ENCODE data around the gene CHRNE.

CHRNE gene

GRCh38 chr17:4896332-4897197, 6.3 kb downstream of the CHRNE start:
- H3K4me3 ChIP-seq (ENCODE audit: low read length), result no peak overlapping the region
- peaks cover 27% of the 10 kb centered on the region for H3K36me3 ChIP-seq (ENCODE audit: control insufficient read depth, insufficient read depth, low read length)
- H3K4me1 ChIP-seq (ENCODE audit: control insufficient read depth, insufficient read depth, low read length), result 0 out of 2 replicates have a peak, but pooled peaks cover 3% of the 10 kb centered on the region
- WGBS (ENCODE audit: insufficient coverage, insufficient read length), result no CpG with 5 or more reads among the region's 27 CpGs
- no peak overlapping the region for H3K27ac ChIP-seq (ENCODE audit: low read length)
- no peak for DNase-seq (ENCODE audit: low read depth, low spot score)
- H3K27me3 ChIP-seq (ENCODE audit: control insufficient read depth, insufficient read depth, low read length), result no peaks in the 10 kb centered on the region
- no peaks in the 10 kb centered on the region for H3K9me3 ChIP-seq (ENCODE audit: control insufficient read depth, insufficient read depth, low read length)

GRCh38 chr17:4895657-4896331, 7.1 kb downstream of the CHRNE start:
- WGBS (ENCODE audit: insufficient coverage, insufficient read length), result no CpG with 5 or more reads among the region's 27 CpGs
- H3K36me3 ChIP-seq (ENCODE audit: control insufficient read depth, insufficient read depth, low read length), result peaks cover 33% of the 10 kb centered on the region
- no peaks in the 10 kb centered on the region for H3K9me3 ChIP-seq (ENCODE audit: control insufficient read depth, insufficient read depth, low read length)
- no peak for DNase-seq (ENCODE audit: low read depth, low spot score)
- no peak overlapping the region for H3K4me3 ChIP-seq (ENCODE audit: low read length)
- 0 out of 2 replicates have a peak, but pooled peaks cover 3% of the 10 kb centered on the region for H3K4me1 ChIP-seq (ENCODE audit: control insufficient read depth, insufficient read depth, low read length)
- H3K27me3 ChIP-seq (ENCODE audit: control insufficient read depth, insufficient read depth, low read length), result no peaks in the 10 kb centered on the region
- no peak overlapping the region for H3K27ac ChIP-seq (ENCODE audit: low read length)

DNA sequence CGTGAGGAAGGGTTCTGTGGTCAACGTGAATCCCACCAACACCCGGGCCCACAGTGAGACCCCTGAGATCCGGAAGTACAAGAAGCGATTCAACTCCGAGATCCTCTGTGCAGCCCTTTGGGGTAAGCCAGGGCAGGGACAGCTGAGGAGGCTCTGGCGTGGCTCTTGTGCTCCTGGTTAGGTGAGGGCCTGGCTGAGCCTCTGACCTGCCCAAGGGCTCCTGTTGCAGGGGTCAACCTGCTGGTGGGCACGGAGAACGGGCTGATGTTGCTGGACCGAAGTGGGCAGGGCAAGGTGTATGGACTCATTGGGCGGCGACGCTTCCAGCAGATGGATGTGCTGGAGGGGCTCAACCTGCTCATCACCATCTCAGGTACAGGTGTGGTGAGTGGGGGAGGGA, 7.8 kb downstream of the CHRNE start:
- Histone ChIP-seq H3K27me3 (ENCODE audit: control insufficient read depth, insufficient read depth, low read length) (no peaks in the 10 kb centered on the region), H3K9me3 (ENCODE audit: control insufficient read depth, insufficient read depth, low read length) (no peaks in the 10 kb centered on the region), H3K4me1 (ENCODE audit: control insufficient read depth, insufficient read depth, low read length) (0 out of 2 replicates have a peak, but pooled peaks cover under 1% of the 10 kb centered on the region), H3K36me3 (ENCODE audit: control insufficient read depth, insufficient read depth, low read length) (peaks cover 40% of the 10 kb centered on the region), H3K27ac (ENCODE audit: low read length) (no peak overlapping the region), H3K4me3 (ENCODE audit: low read length) (no peak overlapping the region)
- no peak for DNase-seq (ENCODE audit: low read depth, low spot score)
- WGBS (ENCODE audit: insufficient coverage, insufficient read length), result no CpG with 5 or more reads among the region's 13 CpGs

DNA sequence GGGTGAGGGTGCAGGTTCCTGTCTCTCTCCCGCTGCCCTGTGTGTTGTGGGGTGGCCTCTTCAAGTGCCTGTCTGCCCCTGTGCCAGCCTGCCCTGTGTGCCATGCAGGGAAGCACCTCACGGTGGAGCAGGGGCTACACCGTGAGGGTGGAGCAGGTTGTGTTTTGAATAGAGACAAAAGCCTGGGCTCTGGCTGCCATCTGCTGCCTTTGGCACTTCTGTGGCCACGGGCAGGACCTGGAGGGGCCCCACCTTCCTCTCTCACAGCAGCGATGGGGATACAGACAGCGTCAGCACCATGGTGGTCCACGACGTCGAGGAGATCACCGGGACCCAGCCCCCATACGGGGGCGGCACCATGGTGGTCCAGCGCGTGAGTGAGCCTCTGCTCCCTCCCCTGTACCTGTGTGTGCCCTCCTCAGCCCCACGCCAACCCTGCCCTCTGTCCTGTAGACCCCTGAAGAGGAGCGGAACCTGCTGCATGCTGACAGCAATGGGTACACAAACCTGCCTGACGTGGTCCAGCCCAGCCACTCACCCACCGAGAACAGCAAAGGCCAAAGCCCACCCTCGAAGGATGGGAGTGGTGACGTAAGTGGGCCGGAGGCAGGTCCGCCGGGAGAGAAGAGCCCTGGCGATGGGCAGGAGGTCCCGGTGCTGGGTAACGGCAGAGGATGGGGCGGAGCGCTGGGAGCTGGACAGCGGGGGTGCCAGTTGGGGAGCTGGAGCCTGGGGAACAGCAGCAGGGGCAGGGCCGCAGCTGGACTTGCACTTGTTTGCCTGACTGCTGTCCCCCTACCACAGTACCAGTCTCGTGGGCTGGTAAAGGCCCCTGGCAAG, 9.0 kb downstream of the CHRNE start:
- no CpG with 5 or more reads among the region's 31 CpGs for WGBS (ENCODE audit: insufficient coverage, insufficient read length)
- no peaks in the 10 kb centered on the region for H3K4me1 ChIP-seq (ENCODE audit: control insufficient read depth, insufficient read depth, low read length)
- no peak overlapping the region for H3K4me3 ChIP-seq (ENCODE audit: low read length)
- H3K9me3 ChIP-seq (ENCODE audit: control insufficient read depth, insufficient read depth, low read length), result no peaks in the 10 kb centered on the region
- H3K36me3 ChIP-seq (ENCODE audit: control insufficient read depth, insufficient read depth, low read length), result peaks cover 40% of the 10 kb centered on the region
- no peaks in the 10 kb centered on the region for H3K27me3 ChIP-seq (ENCODE audit: control insufficient read depth, insufficient read depth, low read length)
- DNase-seq (ENCODE audit: low read depth, low spot score), result no peak
- H3K27ac ChIP-seq (ENCODE audit: low read length), result no peak overlapping the region

DNA sequence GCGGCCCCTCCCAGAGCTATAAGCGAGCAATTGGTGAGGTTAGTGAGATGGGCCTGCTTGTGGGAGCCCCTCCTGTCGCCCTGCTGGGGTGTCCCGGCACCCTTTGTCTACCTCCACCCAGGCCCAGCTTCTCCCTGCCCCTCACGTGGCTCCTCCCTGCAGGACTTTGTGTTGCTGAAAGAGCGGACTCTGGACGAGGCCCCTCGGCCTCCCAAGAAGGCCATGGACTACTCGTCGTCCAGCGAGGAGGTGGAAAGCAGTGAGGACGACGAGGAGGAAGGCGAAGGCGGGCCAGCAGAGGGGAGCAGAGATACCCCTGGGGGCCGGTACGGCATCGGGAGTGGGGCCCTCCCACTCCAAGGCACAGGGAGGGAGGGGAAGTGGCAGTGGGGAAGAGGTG, 9.6 kb downstream of the CHRNE start:
- Histone ChIP-seq H3K36me3 (ENCODE audit: control insufficient read depth, insufficient read depth, low read length) (peaks cover 40% of the 10 kb centered on the region), H3K4me1 (ENCODE audit: control insufficient read depth, insufficient read depth, low read length) (no peaks in the 10 kb centered on the region), H3K27me3 (ENCODE audit: control insufficient read depth, insufficient read depth, low read length) (no peaks in the 10 kb centered on the region), H3K27ac (ENCODE audit: low read length) (no peak overlapping the region), H3K9me3 (ENCODE audit: control insufficient read depth, insufficient read depth, low read length) (no peaks in the 10 kb centered on the region), H3K4me3 (ENCODE audit: low read length) (no peak overlapping the region)
- no CpG with 5 or more reads among the region's 18 CpGs for WGBS (ENCODE audit: insufficient coverage, insufficient read length)
- no peak for DNase-seq (ENCODE audit: low read depth, low spot score)

DNA sequence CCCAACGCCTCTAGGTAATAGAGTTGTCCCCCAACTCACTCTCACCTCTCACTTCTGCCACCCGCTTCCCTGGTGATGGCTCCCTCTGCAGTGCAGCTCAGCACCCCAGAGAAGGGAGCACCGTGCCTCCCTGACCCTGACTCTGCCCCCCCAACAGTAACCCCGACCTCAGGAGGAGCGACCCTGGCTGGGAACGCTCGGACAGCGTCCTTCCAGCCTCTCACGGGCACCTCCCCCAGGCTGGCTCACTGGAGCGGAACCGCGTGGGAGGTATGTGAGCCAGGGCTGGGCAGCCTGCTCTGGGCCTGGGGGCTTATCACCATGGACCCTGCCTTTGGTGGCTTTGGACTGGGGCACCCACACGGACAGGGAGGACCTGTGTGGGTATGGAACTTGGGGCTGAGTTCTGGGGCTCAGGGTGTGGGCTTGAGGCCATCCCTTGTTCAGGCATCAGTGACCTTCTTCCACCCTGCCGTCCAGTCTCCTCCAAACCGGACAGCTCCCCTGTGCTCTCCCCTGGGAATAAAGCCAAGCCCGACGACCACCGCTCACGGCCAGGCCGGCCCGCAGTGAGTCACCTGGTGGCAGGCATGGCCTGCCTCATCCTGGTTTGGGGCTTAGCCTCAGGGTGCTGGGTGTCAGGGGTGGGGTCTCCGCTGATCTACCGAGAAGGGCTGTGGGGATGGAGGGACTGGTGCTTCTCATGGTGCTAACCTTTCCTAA, 10.2 kb downstream of the CHRNE start:
- no peaks in the 10 kb centered on the region for H3K9me3 ChIP-seq (ENCODE audit: control insufficient read depth, insufficient read depth, low read length)
- no peak for DNase-seq (ENCODE audit: low read depth, low spot score)
- no peak overlapping the region for H3K4me3 ChIP-seq (ENCODE audit: low read length)
- peaks cover 40% of the 10 kb centered on the region for H3K36me3 ChIP-seq (ENCODE audit: control insufficient read depth, insufficient read depth, low read length)
- no peak overlapping the region for H3K27ac ChIP-seq (ENCODE audit: low read length)
- WGBS (ENCODE audit: insufficient coverage, insufficient read length), result no CpG with 5 or more reads among the region's 23 CpGs
- H3K27me3 ChIP-seq (ENCODE audit: control insufficient read depth, insufficient read depth, low read length), result no peaks in the 10 kb centered on the region
- no peaks in the 10 kb centered on the region for H3K4me1 ChIP-seq (ENCODE audit: control insufficient read depth, insufficient read depth, low read length)

DNA sequence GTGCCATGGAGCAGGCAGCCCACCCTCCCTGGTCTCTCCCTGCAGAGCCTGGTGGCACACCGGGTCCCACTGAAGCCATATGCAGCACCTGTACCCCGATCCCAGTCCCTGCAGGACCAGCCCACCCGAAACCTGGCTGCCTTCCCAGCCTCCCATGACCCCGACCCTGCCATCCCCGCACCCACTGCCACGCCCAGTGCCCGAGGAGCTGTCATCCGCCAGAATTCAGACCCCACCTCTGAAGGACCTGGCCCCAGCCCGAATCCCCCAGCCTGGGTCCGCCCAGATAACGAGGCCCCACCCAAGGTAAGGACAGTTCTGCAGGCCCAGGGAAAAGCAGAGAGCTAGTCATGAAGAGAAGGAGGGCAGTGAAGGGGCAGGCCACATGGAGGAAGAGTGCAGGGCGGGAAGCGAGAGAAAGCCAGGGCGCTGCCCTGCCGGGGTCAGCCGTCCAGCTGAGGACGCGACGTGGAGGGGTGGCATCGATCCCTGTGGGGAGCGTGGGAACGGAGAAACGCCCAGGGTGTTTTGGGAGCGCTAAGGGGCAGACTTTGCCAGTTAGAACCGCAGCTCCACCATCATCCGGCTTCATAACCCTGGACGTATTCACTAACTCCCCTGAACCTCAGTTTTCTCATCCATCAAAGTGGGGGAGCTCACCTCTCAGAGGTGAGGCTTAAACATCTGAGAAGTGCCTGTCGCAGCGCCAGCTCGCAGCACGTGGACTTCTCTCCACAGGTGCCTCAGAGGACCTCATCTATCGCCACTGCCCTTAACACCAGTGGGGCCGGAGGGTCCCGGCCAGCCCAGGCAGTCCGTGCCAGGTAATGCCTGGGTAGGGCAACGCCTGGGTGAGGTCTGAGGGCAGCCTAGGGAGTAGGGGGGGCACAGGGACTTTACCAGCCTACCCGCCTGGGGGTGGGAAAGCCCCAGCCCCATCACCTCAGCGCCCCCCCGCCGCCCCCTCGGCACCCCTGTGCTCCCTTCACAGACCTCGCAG, 11.2 kb downstream of the CHRNE start:
- H3K9me3 ChIP-seq (ENCODE audit: control insufficient read depth, insufficient read depth, low read length), result no peaks in the 10 kb centered on the region
- DNase-seq (ENCODE audit: low read depth, low spot score), result no peak
- no peaks in the 10 kb centered on the region for H3K27me3 ChIP-seq (ENCODE audit: control insufficient read depth, insufficient read depth, low read length)
- H3K36me3 ChIP-seq (ENCODE audit: control insufficient read depth, insufficient read depth, low read length), result peaks cover 46% of the 10 kb centered on the region
- H3K27ac ChIP-seq (ENCODE audit: low read length), result no peak overlapping the region
- no CpG with 5 or more reads among the region's 42 CpGs for WGBS (ENCODE audit: insufficient coverage, insufficient read length)
- no peaks in the 10 kb centered on the region for H3K4me1 ChIP-seq (ENCODE audit: control insufficient read depth, insufficient read depth, low read length)
- H3K4me3 ChIP-seq (ENCODE audit: low read length), result no peak overlapping the region

DNA sequence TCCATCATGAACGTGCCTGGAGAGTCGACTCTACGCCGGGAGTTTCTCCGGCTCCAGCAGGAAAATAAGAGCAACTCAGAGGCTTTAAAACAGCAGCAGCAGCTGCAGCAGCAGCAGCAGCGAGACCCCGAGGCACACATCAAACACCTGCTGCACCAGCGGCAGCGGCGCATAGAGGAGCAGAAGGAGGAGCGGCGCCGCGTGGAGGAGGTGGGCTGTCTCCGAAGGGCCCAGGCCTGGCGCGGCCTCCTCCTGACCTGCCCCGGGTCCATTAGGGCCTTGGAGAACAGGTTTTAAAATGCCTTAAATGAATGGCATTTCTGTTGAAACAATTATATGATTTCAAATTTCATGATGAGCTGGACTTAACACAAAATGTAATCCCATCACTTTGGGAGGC, 15.3 kb downstream of the CHRNE start:
- H3K9me3 ChIP-seq (ENCODE audit: control insufficient read depth, insufficient read depth, low read length), result no peaks in the 10 kb centered on the region
- no peak for DNase-seq (ENCODE audit: low read depth, low spot score)
- H3K36me3 ChIP-seq (ENCODE audit: control insufficient read depth, insufficient read depth, low read length), result peaks cover 41% of the 10 kb centered on the region
- H3K4me1 ChIP-seq (ENCODE audit: control insufficient read depth, insufficient read depth, low read length), result no peaks in the 10 kb centered on the region
- no peaks in the 10 kb centered on the region for H3K27me3 ChIP-seq (ENCODE audit: control insufficient read depth, insufficient read depth, low read length)
- H3K4me3 ChIP-seq (ENCODE audit: low read length), result no peak overlapping the region
- WGBS (ENCODE audit: insufficient coverage, insufficient read length), result no CpG with 5 or more reads among the region's 18 CpGs
- no peak overlapping the region for H3K27ac ChIP-seq (ENCODE audit: low read length)

- H3K36me3 ChIP-seq (ENCODE audit: control insufficient read depth, insufficient read depth, low read length), result peaks cover 38% of the 10 kb centered on the region
These were observed 16.1 kb downstream of the CHRNE start for GRCh38 chr17:4886830-4887229.

More at GRCh38 chr17:4886830-4887229, 16.1 kb downstream of the CHRNE start:
- Histone ChIP-seq H3K4me1 (ENCODE audit: control insufficient read depth, insufficient read depth, low read length) (no peaks in the 10 kb centered on the region), H3K27me3 (ENCODE audit: control insufficient read depth, insufficient read depth, low read length) (no peaks in the 10 kb centered on the region), H3K9me3 (ENCODE audit: control insufficient read depth, insufficient read depth, low read length) (no peaks in the 10 kb centered on the region), H3K4me3 (ENCODE audit: low read length) (no peak overlapping the region), H3K27ac (ENCODE audit: low read length) (no peak overlapping the region)
- no peak for DNase-seq (ENCODE audit: low read depth, low spot score)
- no CpG with 5 or more reads among the region's 12 CpGs for WGBS (ENCODE audit: insufficient coverage, insufficient read length)
